Coronary artery (tissue), 2 donors: ENCODE data around the gene SHMT2.

Experiments used
- DNase-seq: peaks from one replicate; pipeline ENCODE4 v3.0.0-alpha.2; 2017; ENCODE audit warnings: low spot score
- H3K27ac ChIP-seq, 2 donors: fragments of 200-600 bp; sonication (generic); one replicate each; pipeline ENCODE4 v1.5.1; 2016 to 2019
- H3K4me3 ChIP-seq: fragments of 200-600 bp; sonication (generic); 2 replicates; pipeline ENCODE4 v1.5.1; 2016; ENCODE audit warnings: mild to moderate bottlenecking, moderate library complexity
- CTCF ChIP-seq: fragments of 200-600 bp; sonication (generic); IDR thresholded peaks from one replicate; pipeline ENCODE4 v1.5.1; 2019; ENCODE audit warnings: antibody characterized with exemption

The SHMT2 gene

GRCh38 chr12:57198329-57198728 lies 31.2 kb upstream of the SHMT2 start:
- TF ChIP-seq CTCF = no peak
- Histone ChIP-seq H3K4me3 (no peak overlapping the region), H3K27ac (no peak overlapping the region)
- no peak for DNase-seq

- H3K4me3 ChIP-seq = no peak overlapping the region
- DNase-seq = no peak
- no peak for TF ChIP-seq CTCF
- H3K27ac ChIP-seq = no peak overlapping the region
Measured at GRCh38 chr12:57199191-57199590, 30.3 kb upstream of the SHMT2 start.

- Histone ChIP-seq H3K27ac (no peak overlapping the region), H3K4me3 (no peak overlapping the region)
- DNase-seq = no peak
- TF ChIP-seq CTCF = no peak
Measured at GRCh38 chr12:57200497-57200896, 29.0 kb upstream of the SHMT2 start.

- no peak for TF ChIP-seq CTCF
- Histone ChIP-seq H3K27ac (no peak overlapping the region), H3K4me3 (no peak overlapping the region)
- DNase-seq = no peak
Measured at GRCh38 chr12:57201219-57201618, 28.3 kb upstream of the SHMT2 start.

- Histone ChIP-seq H3K4me3 (no peak overlapping the region), H3K27ac (no peak overlapping the region)
- no peak for TF ChIP-seq CTCF
- DNase-seq = no peak
Measured at GRCh38 chr12:57201631-57202030, 27.9 kb upstream of the SHMT2 start.

GRCh38 chr12:57202321-57202720 lies 27.2 kb upstream of the SHMT2 start:
- no peak for DNase-seq
- no peak overlapping the region for H3K4me3 ChIP-seq
- H3K27ac ChIP-seq = no peak overlapping the region
- TF ChIP-seq CTCF = no peak

GRCh38 chr12:57203201-57203600 lies 26.3 kb upstream of the SHMT2 start:
- no peak for TF ChIP-seq CTCF
- DNase-seq = no peak

More at GRCh38 chr12:57203201-57203600, 26.3 kb upstream of the SHMT2 start:
- H3K4me3 ChIP-seq = no peak overlapping the region
- no peak overlapping the region for H3K27ac ChIP-seq
